GM12873 (cell line): ENCODE data around the gene COL24A1.

Experiments
- TF ChIP-seq, protein P1 (sequence below): IDR thresholded peaks from 2 replicates; pipeline ENCODE4 v1.5.1; 2012; ENCODE audit warnings: low read depth, mild to moderate bottlenecking, moderate library complexity, low read length, control low read depth; ENCODE audit not compliant: insufficient read depth; ENCODE audit errors: missing control alignments

Gene COL24A1

DNA sequence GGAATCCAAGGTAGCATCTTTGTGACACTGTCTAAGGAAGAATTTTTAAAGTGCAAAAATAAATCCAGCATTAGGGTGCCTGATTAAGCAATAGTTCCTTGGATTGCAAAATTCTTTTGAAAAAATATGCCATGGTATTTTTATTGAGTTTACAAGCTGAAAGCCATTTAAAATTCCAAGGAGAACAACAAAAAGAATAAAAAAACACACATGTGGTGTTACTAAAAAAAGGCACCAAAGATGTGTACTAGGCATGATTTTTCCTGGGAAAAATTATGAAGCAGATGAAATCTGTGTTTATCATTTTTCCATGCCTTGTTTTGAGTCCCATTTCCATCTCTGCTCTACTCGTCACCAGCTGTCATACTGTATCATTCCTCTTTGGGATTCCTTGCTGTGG is 291.4 kb downstream of the COL24A1 start:
- TF ChIP-seq, protein P1, sequence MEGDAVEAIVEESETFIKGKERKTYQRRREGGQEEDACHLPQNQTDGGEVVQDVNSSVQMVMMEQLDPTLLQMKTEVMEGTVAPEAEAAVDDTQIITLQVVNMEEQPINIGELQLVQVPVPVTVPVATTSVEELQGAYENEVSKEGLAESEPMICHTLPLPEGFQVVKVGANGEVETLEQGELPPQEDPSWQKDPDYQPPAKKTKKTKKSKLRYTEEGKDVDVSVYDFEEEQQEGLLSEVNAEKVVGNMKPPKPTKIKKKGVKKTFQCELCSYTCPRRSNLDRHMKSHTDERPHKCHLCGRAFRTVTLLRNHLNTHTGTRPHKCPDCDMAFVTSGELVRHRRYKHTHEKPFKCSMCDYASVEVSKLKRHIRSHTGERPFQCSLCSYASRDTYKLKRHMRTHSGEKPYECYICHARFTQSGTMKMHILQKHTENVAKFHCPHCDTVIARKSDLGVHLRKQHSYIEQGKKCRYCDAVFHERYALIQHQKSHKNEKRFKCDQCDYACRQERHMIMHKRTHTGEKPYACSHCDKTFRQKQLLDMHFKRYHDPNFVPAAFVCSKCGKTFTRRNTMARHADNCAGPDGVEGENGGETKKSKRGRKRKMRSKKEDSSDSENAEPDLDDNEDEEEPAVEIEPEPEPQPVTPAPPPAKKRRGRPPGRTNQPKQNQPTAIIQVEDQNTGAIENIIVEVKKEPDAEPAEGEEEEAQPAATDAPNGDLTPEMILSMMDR, result no peak

DNA sequence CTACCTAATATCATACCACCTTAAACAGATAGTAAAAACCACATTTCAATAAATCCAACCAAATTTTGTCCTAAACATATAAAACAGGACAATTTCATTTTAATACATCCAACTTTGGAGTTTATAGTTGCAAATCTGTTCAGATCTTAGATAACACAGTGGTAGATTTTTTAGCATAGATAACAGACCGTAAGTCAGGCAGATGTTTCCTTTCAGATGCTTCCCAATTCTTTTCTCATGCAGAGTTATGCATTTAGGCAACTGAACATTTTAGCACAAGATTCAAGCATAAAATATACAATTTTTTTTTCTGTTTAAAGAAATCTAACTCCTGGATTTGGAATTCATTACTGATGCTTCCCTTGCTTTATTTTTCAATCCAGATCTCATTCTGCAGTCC is 291.8 kb downstream of the COL24A1 start:
- TF ChIP-seq, protein P1, result no peak

DNA sequence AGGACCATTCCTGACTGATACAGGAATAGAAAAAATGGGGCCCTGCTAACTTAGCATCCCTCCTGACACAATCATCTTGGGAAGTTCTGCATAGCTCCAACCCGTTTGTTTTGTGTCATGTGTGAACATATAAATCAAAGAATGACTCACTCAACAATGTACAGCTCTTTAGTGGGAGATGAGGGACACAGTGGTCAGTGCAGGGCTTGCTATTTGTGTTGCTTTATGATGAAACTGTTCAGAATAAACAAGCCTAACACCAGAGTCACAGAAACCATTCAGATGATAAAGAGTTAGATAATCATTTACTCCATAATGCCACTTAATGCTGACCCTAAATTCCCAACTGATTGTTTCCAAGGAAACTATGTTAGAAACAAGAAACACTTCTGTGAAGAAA is 294.1 kb downstream of the COL24A1 start:
- TF ChIP-seq, protein P1, result no peak

DNA sequence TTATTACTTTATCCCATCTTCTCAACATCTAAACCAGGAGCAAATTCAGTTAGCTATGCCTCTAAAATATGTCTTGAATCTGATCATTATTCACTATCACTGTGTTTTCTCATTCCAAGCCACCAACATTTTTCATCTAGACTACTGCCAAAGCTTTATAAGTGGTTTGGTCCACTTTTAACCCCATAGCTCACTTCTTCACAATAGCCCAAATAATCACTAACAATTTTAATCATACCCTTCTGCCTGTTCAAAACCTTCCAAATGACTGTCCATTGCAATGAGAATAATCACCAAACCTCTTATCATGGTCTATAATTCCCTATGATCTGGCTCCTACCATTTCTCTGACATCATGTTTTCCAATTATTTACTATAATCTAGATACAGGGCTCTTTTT is 298.6 kb downstream of the COL24A1 start:
- TF ChIP-seq, protein P1, result no peak

DNA sequence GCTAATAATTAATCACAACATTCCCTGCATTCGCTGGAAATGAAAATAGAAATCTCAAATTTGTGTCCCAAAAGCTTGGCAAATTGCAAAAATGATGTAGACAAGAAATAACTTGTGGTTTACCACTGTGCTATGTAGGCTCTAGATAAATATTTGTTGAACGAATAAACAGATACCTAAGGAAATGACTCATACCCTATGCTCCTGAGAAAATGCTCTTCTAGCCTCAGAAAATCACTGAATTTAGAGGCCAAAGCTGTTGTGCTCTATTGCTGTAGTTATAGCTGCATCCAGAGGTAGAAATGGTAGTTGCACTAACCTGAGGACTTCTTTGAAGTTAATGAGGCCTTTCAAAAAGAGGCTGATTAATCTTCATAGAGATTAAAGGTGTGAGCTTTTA is 306.3 kb downstream of the COL24A1 start:
- TF ChIP-seq, protein P1, result no peak

DNA sequence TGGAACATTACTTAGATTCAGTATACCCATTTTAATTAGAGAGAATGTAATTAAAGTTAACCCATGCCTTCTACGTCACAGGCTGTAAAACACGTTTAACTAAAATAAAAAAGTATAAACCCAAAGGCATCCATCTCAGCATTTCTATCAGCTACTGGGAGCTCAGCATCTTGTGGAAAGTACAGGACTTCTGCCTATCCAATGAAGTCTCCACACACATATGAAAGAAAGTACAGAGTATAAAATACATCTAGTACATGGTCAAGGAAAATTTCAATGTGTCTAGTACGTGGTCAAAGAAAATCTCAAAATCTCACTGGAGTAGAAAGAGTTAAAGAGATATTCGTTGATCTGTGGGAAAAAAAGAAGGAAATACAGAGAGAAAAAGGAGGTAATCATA is 306.9 kb downstream of the COL24A1 start:
- TF ChIP-seq, protein P1, result no peak

DNA sequence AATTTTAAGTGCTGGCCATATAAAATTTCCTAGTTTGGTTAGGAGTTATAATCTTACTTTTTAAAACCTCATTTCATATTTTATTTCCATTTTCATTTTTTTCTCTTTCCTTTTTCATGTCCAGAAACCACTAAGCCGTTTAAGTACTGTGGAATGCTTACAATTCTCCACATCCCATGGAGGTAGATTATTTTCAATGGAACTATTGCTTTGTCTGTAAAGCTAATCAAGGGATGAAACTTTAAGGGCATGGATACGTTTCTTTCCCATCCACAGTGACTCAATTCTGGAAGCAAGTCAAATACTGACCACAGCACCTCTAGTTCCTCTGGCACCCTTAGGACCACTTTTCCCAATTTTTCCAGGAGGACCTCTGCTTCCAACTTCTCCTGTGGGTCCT is 309.2 kb downstream of the COL24A1 start:
- TF ChIP-seq, protein P1, result no peak
